ENCODE measurements around the gene AADACL3. TPM values are rescaled to one million over a fixed set of nuclear protein-coding genes. Genes with fewer than 3 reads are reported as not detected.

AADACL3 gene
- total and polyA plus RNA-seq, 10 of the 15 experiments (the other 5 are each of a cell fraction or from before 2014, with no cell fraction given): not detected

DNA sequence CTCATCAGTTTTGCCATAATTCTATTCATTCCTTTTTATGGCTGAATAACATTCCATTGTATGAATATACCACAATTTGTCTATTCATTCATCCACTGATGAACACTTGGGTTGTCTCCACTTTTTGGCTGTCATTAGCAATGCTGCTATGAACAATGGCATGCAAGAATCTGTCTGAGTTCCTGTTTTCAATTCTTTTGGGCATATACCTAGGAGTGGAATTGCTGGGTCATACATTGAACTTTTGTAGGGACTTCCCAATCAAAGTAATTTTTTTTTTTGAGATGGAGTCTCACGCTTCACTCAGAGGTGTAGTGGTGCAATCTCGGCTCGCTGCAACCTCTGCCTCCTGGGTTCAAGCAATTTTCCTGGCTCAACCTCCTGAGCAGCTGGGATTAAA, 37.1 kb upstream of the AADACL3 start:
- no peaks in the 10 kb centered on the region for H3K79me2 ChIP-seq (ENCODE audit: control insufficient read depth, insufficient read depth, low read length)
- no peaks in the 10 kb centered on the region for H4K20me1 ChIP-seq (ENCODE audit: control insufficient read depth, insufficient read depth)
- RAD21 ChIA-PET (ENCODE audit: unreplicated experiment): no interaction called here
- DNase-seq (ENCODE audit: low read depth, low spot score): no peak
- no peaks in the 10 kb centered on the region for H3K36me3 ChIP-seq (ENCODE audit: control insufficient read depth in 2 of 2, insufficient read depth in 2 of 2, low read length in 1 of 2)
- no peak for TF ChIP-seq BACH1 (IDR thresholded peaks at IDR 0.05; ENCODE audit: borderline replicate concordance)
- TF ChIP-seq NR2C2 (IDR thresholded peaks at IDR 0.05; ENCODE audit: borderline replicate concordance, control insufficient read depth, insufficient read length, low read depth): no peak
- no peak for TF ChIP-seq FOXM1 (IDR thresholded peaks at IDR 0.05; ENCODE audit: low read depth, low read length)
- no peak for TF ChIP-seq SRF (IDR thresholded peaks at IDR 0.05; ENCODE audit: low read depth in 2 of 2, low read length in 2 of 2)
- TF ChIP-seq, protein P1, sequence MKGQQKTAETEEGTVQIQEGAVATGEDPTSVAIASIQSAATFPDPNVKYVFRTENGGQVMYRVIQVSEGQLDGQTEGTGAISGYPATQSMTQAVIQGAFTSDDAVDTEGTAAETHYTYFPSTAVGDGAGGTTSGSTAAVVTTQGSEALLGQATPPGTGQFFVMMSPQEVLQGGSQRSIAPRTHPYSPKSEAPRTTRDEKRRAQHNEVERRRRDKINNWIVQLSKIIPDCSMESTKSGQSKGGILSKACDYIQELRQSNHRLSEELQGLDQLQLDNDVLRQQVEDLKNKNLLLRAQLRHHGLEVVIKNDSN (IDR thresholded peaks at IDR 0.05; ENCODE audit: borderline replicate concordance, extremely low read length, insufficient read depth, low read depth, low read length): no peak
- TF ChIP-seq, protein P2, sequence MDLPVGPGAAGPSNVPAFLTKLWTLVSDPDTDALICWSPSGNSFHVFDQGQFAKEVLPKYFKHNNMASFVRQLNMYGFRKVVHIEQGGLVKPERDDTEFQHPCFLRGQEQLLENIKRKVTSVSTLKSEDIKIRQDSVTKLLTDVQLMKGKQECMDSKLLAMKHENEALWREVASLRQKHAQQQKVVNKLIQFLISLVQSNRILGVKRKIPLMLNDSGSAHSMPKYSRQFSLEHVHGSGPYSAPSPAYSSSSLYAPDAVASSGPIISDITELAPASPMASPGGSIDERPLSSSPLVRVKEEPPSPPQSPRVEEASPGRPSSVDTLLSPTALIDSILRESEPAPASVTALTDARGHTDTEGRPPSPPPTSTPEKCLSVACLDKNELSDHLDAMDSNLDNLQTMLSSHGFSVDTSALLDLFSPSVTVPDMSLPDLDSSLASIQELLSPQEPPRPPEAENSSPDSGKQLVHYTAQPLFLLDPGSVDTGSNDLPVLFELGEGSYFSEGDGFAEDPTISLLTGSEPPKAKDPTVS (IDR thresholded peaks at IDR 0.05; ENCODE audit: low read depth, low read length): no peak
- TF ChIP-seq, protein P3, sequence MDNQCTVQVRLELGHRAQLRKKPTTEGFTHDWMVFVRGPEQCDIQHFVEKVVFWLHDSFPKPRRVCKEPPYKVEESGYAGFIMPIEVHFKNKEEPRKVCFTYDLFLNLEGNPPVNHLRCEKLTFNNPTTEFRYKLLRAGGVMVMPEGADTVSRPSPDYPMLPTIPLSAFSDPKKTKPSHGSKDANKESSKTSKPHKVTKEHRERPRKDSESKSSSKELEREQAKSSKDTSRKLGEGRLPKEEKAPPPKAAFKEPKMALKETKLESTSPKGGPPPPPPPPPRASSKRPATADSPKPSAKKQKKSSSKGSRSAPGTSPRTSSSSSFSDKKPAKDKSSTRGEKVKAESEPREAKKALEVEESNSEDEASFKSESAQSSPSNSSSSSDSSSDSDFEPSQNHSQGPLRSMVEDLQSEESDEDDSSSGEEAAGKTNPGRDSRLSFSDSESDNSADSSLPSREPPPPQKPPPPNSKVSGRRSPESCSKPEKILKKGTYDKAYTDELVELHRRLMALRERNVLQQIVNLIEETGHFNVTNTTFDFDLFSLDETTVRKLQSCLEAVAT (IDR thresholded peaks at IDR 0.05): no peak
- no peak for TF ChIP-seq BHLHE40 (IDR thresholded peaks at IDR 0.05; ENCODE audit: borderline replicate concordance in 1 of 2, low read depth in 2 of 2, low read length in 1 of 2)
- TF ChIP-seq RAD51 (IDR thresholded peaks at IDR 0.05): no peak
- TF ChIP-seq, protein P4, sequence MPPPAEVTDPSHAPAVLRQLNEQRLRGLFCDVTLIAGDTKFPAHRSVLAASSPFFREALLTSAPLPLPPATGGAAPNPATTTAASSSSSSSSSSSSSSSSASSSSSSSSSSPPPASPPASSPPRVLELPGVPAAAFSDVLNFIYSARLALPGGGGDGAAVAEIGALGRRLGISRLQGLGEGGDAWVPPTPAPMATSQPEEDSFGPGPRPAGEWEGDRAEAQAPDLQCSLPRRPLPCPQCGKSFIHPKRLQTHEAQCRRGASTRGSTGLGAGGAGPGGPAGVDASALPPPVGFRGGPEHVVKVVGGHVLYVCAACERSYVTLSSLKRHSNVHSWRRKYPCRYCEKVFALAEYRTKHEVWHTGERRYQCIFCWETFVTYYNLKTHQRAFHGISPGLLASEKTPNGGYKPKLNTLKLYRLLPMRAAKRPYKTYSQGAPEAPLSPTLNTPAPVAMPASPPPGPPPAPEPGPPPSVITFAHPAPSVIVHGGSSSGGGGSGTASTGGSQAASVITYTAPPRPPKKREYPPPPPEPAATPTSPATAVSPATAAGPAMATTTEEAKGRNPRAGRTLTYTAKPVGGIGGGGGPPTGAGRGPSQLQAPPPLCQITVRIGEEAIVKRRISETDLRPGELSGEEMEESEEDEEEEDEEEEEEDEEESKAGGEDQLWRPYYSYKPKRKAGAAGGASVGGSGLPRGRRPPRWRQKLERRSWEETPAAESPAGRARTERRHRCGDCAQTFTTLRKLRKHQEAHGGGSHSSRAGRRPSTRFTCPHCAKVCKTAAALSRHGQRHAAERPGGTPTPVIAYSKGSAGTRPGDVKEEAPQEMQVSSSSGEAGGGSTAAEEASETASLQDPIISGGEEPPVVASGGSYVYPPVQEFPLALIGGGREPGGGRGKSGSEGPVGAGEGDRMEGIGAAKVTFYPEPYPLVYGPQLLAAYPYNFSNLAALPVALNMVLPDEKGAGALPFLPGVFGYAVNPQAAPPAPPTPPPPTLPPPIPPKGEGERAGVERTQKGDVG (CRISPR knock-in tag; IDR thresholded peaks at IDR 0.05): no peak
- TF ChIP-seq SMAD1 (IDR thresholded peaks at IDR 0.05; ENCODE audit: low read depth, partially characterized antibody): no peak
- no peak for TF ChIP-seq ZZZ3 (IDR thresholded peaks at IDR 0.05; ENCODE audit: control insufficient read depth, insufficient read length, low read depth)
- H2AFZ ChIP-seq (ENCODE audit: control insufficient read depth, low read depth, low read length): no peak overlapping the region
- CTCF ChIA-PET: no interaction called here
- H3K9ac ChIP-seq (ENCODE audit: control insufficient read depth, insufficient read depth, low read length): no peak overlapping the region
- in situ Hi-C loops (cut with MboI): no loop called here
- no peak overlapping the region for H3K4me3 ChIP-seq
- BruUV-seq (replicated peaks): no TSS peak
- no peaks in the 10 kb centered on the region for H3K27me3 ChIP-seq (replicated peaks in 1 of 2; ENCODE audit: control insufficient read depth in 2 of 2, insufficient read depth in 2 of 2, low read length in 1 of 2)
- H3K4me1 ChIP-seq (ENCODE audit: control insufficient read depth, insufficient read depth, low read length): no peaks in the 10 kb centered on the region
- intact Hi-C loops (cut with micrococcal nuclease; ENCODE audit: unreplicated experiment): no loop called here
- no peak for FAIRE-seq
- no peak overlapping the region for H3K27ac ChIP-seq (ENCODE audit: control insufficient read depth, insufficient read depth)
- H3K4me2 ChIP-seq (ENCODE audit: control insufficient read depth, insufficient read depth): no peak overlapping the region
- SMC1A ChIA-PET (ENCODE audit: uncharacterized antibody, unreplicated experiment): no interaction called here
- WGBS (ENCODE audit: insufficient coverage, insufficient replicate concordance, low lambda C conversion rate, missing lambda C conversion rate): 30% methylated on average over 3 of the region's 3 CpGs
- POLR2A ChIA-PET: no interaction called here
- ATAC-seq: no peak
- H3K9me3 ChIP-seq (replicated peaks; ENCODE audit: control insufficient read depth, insufficient read depth, low read length): no peaks in the 10 kb centered on the region; the same call in 2 of the 3 replicates

All from GM12878 (cell line).